CD1c-positive myeloid dendritic cell (primary cell): Measurements from ENCODE around the gene HNF1A.

Experiments used
- DNase-seq: peaks from one replicate; pipeline ENCODE4 v3.0.0-alpha.2; 2016; ENCODE audit errors: extremely low spot score

HNF1A gene

GRCh38 chr12:121050725-121051124 is 72.4 kb downstream of the HNF1A start:
- no peak for DNase-seq
